Endothelial cell of umbilical vein (primary cell): ENCODE measurements around the gene PDE1A. TPM values are rescaled to one million over a fixed set of nuclear protein-coding genes. Genes with fewer than 3 reads are reported as not detected.

Source experiments
- BruUV-seq: library from RNA; stranded (reverse); fragments of 400-500 nt; replicated peaks from 2 replicates; lab custom pipeline; 2021; lab: Mats Ljungman, UMichigan
- CTCF ChIA-PET: fragments of 300-600, 350-600 bp; sonication (Branson Sonifier 250); formaldehyde crosslinking; loops from one replicate; lab custom pipeline; 2021; ENCODE audit warnings: antibody characterized with exemption, inconsistent platforms; lab: Charles Lee
- POLR2A ChIA-PET: fragments of 300-600, 350-600 bp; sonication (Branson Sonifier 250); formaldehyde crosslinking; loops from one replicate; lab custom pipeline; 2021; ENCODE audit warnings: antibody characterized with exemption, inconsistent platforms; lab: Charles Lee
- DNase-seq: peaks from one replicate; pipeline ENCODE4 v3.0.0-alpha.2; 2011; ENCODE audit warnings: low read depth, low spot score
- FAIRE-seq: peaks from 2 replicates; lab custom pipeline; 2011; peaks lifted over from hg19 to GRCh38; lab: Jason Lieb, UNC
- H2AFZ ChIP-seq: 2 replicates; pipeline ENCODE4 v1.6.0; 2012; ENCODE audit warnings: low read depth, low read length, control low read depth, inconsistent platforms
- H3K27ac ChIP-seq: 2 replicates; pipeline ENCODE4 v1.5.1; 2011; ENCODE audit warnings: low read depth, mild to moderate bottlenecking, control low read depth, low read length, moderate library complexity; ENCODE audit not compliant: insufficient read depth
- H3K27me3 ChIP-seq, 2 experiments: 2 replicates each; pipeline versions ENCODE4 v1.6.0 to v1.6.1; 2011; ENCODE audit warnings: low read length in 2 of 2, mixed read lengths in 1 of 2; ENCODE audit not compliant: control insufficient read depth in 2 of 2, insufficient read depth in 2 of 2
- H3K36me3 ChIP-seq, 2 experiments: 2 replicates in 1 of 2; 3 replicates in 1 of 2; pipeline ENCODE4 v1.5.1; 2011; ENCODE audit warnings: low read length in 2 of 2, mild to moderate bottlenecking in 1 of 2, moderate library complexity in 1 of 2; ENCODE audit not compliant: control insufficient read depth in 2 of 2, insufficient read depth in 2 of 2; ENCODE audit errors: extremely low read depth in 1 of 2
- H3K4me1 ChIP-seq: 3 replicates; pipeline ENCODE4 v1.5.1; 2011; ENCODE audit warnings: mild to moderate bottlenecking, low read length; ENCODE audit not compliant: control insufficient read depth, insufficient read depth; ENCODE audit errors: extremely low read depth
- H3K4me2 ChIP-seq: 2 replicates; pipeline ENCODE4 v1.6.1; 2011; ENCODE audit warnings: low read length, control low read depth, mixed read lengths; ENCODE audit not compliant: insufficient read depth
- H3K4me3 ChIP-seq, 3 experiments: fragments of 200-600 bp in 1 of 3; sonication (generic), shearing (Covaris generic) in 1 of 3; replicated peaks in 1 of 3; 2 replicates each; pipeline ENCODE4 v1.5.1; 2011 to 2016; ENCODE audit warnings: control low read depth in 3 of 3, low read length in 3 of 3, mild to moderate bottlenecking in 2 of 3, inconsistent platforms in 1 of 3, low read depth in 1 of 3, moderate library complexity in 1 of 3; ENCODE audit not compliant: insufficient read depth in 1 of 3
- H3K79me2 ChIP-seq: 2 replicates; pipeline ENCODE4 v1.6.0; 2012; ENCODE audit warnings: low read length, inconsistent platforms; ENCODE audit not compliant: control insufficient read depth, insufficient read depth
- H3K9ac ChIP-seq: replicated peaks from 2 replicates; pipeline ENCODE3; 2011; ENCODE audit warnings: low read length, control low read depth; ENCODE audit not compliant: insufficient read depth; ENCODE audit errors: extremely low read depth
- H3K9me1 ChIP-seq: replicated peaks from 3 replicates; pipeline ENCODE4 v1.6.0; 2011; ENCODE audit warnings: mild to moderate bottlenecking, low read length; ENCODE audit not compliant: control insufficient read depth, insufficient read depth; ENCODE audit errors: extremely low read depth
- H3K9me3 ChIP-seq: replicated peaks from 2 replicates; pipeline ENCODE4 v1.5.1; 2012; ENCODE audit warnings: low read length, inconsistent platforms; ENCODE audit not compliant: control insufficient read depth, insufficient read depth
- H4K20me1 ChIP-seq: replicated peaks from 2 replicates; pipeline ENCODE3; 2011; ENCODE audit warnings: mild to moderate bottlenecking, low read length; ENCODE audit not compliant: control insufficient read depth, insufficient read depth; ENCODE audit errors: extremely low read depth
- CTCF ChIP-seq, 2 donors: IDR thresholded peaks; 1 replicate in 1 of 2; 2 replicates in 1 of 2; pipeline ENCODE4 v1.5.1; 2011; ENCODE audit warnings: low read length in 2 of 2, mild to moderate bottlenecking in 2 of 2, moderate library complexity in 2 of 2, control low read depth in 1 of 2, inconsistent platforms in 1 of 2, low read depth in 1 of 2; ENCODE audit not compliant: insufficient read depth in 1 of 2; ENCODE audit errors: extremely low read depth in 1 of 2
- EZH2 ChIP-seq: IDR thresholded peaks from 2 replicates; pipeline ENCODE4 v1.6.1; 2012; ENCODE audit warnings: borderline replicate concordance, low read depth, mild to moderate bottlenecking, moderate library complexity, low read length, inconsistent platforms; ENCODE audit not compliant: severe bottlenecking
- FOS ChIP-seq: IDR thresholded peaks from 2 replicates; pipeline ENCODE4 v1.6.1; 2011; ENCODE audit warnings: mild to moderate bottlenecking, low read length, moderate library complexity, borderline replicate concordance; ENCODE audit not compliant: insufficient read depth
- GATA2 ChIP-seq: IDR thresholded peaks from 2 replicates; pipeline ENCODE4 v1.7.0; 2011; ENCODE audit warnings: low read depth, mild to moderate bottlenecking, moderate library complexity, mixed read lengths, low read length; ENCODE audit not compliant: insufficient read length, insufficient read depth
- JUN ChIP-seq: IDR thresholded peaks from 2 replicates; pipeline ENCODE4 v1.6.1; 2011; ENCODE audit warnings: borderline replicate concordance, low read depth; ENCODE audit not compliant: insufficient read length, insufficient read depth
- MAX ChIP-seq: IDR thresholded peaks from 2 replicates; pipeline ENCODE4 v1.6.1; 2011; ENCODE audit not compliant: insufficient read depth, insufficient read length
- MYC ChIP-seq: IDR thresholded peaks from one replicate; pipeline ENCODE4 v1.6.1; 2011; ENCODE audit warnings: mild to moderate bottlenecking, low read depth, low read length
- POLR2A ChIP-seq: IDR thresholded peaks from 2 replicates; pipeline ENCODE4 v1.6.1; 2012; ENCODE audit warnings: low read depth, mild to moderate bottlenecking, control low read depth, low read length
- POLR2AphosphoS5 ChIP-seq: IDR thresholded peaks from 2 replicates; pipeline ENCODE4 v1.6.1; 2012; ENCODE audit warnings: low read depth, mild to moderate bottlenecking, control low read depth, low read length, moderate library complexity; ENCODE audit not compliant: insufficient read depth
- dilution Hi-C: fragments of 300-500 bp; cut with MboI; formaldehyde crosslinking; loops from one replicate; pipeline ENCODE4 v1.15.0; 2019; ENCODE audit warnings: low sequenced_read_pairs; ENCODE audit not compliant: extremely low pct_ligation_motif_present
- intact Hi-C: fragments of 100-400 bp; cut with micrococcal nuclease; formaldehyde crosslinking; loops from one replicate; pipeline ENCODE4 v1.10.0; 2022
- polyA plus RNA-seq, 4 experiments: library from polyadenylated mRNA; depleted of rRNA in 3 of 4; stranded (reverse) in 3 of 4; unstranded in 1 of 4; fragments of >200 nt; gene quantifications; 2 replicates each; pipeline versions ENCODE4 v1.2.1 to v1.2.3, GENCODE V29; 2011 to 2012; ENCODE audit warnings: missing spikeins in 1 of 4
- total RNA-seq: library from RNA; stranded (reverse); gene quantifications from 2 replicates; pipeline ENCODE4 v1.2.3, GENCODE V29; 2021

Gene PDE1A
- total and polyA plus RNA-seq, 2 donors (not counting 3 experiments of a cell fraction or from before 2014, with no cell fraction given), result 0.43 to 0.49 TPM

DNA sequence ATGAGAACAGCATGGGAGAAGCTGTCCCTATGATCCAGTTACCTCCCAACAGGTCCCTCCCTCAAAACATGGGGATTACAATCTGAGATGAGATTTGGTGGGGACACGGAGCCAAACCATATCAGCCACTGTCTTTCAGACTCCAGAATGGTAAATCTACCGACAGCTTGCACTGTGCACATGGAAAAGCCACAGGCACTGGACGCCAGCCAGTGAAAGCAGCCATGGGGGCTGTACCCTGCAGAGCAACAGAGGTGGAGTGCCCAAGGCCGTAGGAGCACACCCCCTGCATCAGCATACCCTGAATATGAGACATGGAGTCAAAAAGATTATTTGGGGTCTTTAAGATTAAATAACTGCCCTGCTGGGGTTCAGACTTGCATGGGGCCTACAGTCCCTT, 218.4 kb downstream of the PDE1A start:
- H3K9me3 ChIP-seq, result no peaks in the 10 kb centered on the region
- BruUV-seq, result no TSS peak
- CTCF ChIA-PET, result no interaction called here
- no peak for FAIRE-seq
- no peak overlapping the region for H3K9ac ChIP-seq
- no peak overlapping the region for H2AFZ ChIP-seq
- H3K27ac ChIP-seq, result no peak overlapping the region
- no peaks in the 10 kb centered on the region for H3K36me3 ChIP-seq
- no peak for DNase-seq
- H3K4me1 ChIP-seq, result no peaks in the 10 kb centered on the region
- no peaks in the 10 kb centered on the region for H4K20me1 ChIP-seq
- H3K27me3 ChIP-seq, result no peaks in the 10 kb centered on the region
- no peak overlapping the region for H3K4me3 ChIP-seq
- dilution Hi-C loops, result no loop called here
- POLR2A ChIA-PET, result no interaction called here
- no peak overlapping the region for H3K4me2 ChIP-seq
- intact Hi-C loops, result no loop called here
- no peaks in the 10 kb centered on the region for H3K9me1 ChIP-seq
- TF ChIP-seq EZH2 (no peak), FOS (no peak), POLR2A (no peak), MYC (no peak), POLR2AphosphoS5 (no peak), MAX (no peak), CTCF (IDR thresholded peaks at IDR 0.05; ENCODE audit: extremely low read depth in 1 of 2, insufficient read depth in 1 of 2, low read depth in 1 of 2, low read length in 2 of 2) (no peak), GATA2 (no peak), JUN (no peak)
- no peaks in the 10 kb centered on the region for H3K79me2 ChIP-seq
